GM23338 (cell line): ENCODE data around the gene CACNA1D. TPM values are rescaled to one million over a fixed set of nuclear protein-coding genes. Genes with fewer than 3 reads are reported as not detected.

ENCODE experiments used
- ATAC-seq: fragments of 200-7000 bp; cut with Tn5 transposase; 3 replicates; pipeline ENCODE4 v1.9.1; 2020
- DNase-seq: peaks from one replicate; pipeline ENCODE4 v3.0.0-alpha.2; 2015; ENCODE audit warnings: low spot score
- H2AFZ ChIP-seq: fragments of 200-600 bp; sonication (generic); 2 replicates; pipeline ENCODE4 v1.8.0; 2016; ENCODE audit warnings: antibody characterized with exemption, mild to moderate bottlenecking, moderate library complexity
- H3F3A ChIP-seq: fragments of 200-600 bp; sonication (generic); replicated peaks from 2 replicates; pipeline ENCODE4 v1.8.0; 2017; ENCODE audit warnings: antibody characterized with exemption, mixed run types, low read depth
- H3K27ac ChIP-seq: fragments of 200-600 bp; sonication (generic); 2 replicates; pipeline ENCODE4 v1.6.1; 2016; ENCODE audit warnings: low read depth
- H3K27me3 ChIP-seq: fragments of 200-600 bp; sonication (generic); 2 replicates; pipeline ENCODE4 v1.8.0; 2016; ENCODE audit warnings: mild to moderate bottlenecking, mixed run types, moderate library complexity; ENCODE audit not compliant: insufficient read depth
- H3K36me3 ChIP-seq: fragments of 200-600 bp; sonication (generic); 2 replicates; pipeline ENCODE4 v1.8.0; 2016; ENCODE audit warnings: mild to moderate bottlenecking; ENCODE audit not compliant: insufficient read depth
- H3K4me1 ChIP-seq: fragments of 200-600 bp; sonication (generic); 2 replicates; pipeline ENCODE4 v1.8.0; 2016; ENCODE audit warnings: mild to moderate bottlenecking, moderate library complexity; ENCODE audit not compliant: insufficient read depth
- H3K4me2 ChIP-seq: fragments of 200-600 bp; sonication (generic); 2 replicates; pipeline ENCODE4 v1.7.1; 2017; ENCODE audit warnings: mixed run types
- H3K4me3 ChIP-seq: fragments of 200-600 bp; sonication (generic); 2 replicates; pipeline ENCODE4 v1.6.1; 2016; ENCODE audit warnings: mixed run types
- H3K79me2 ChIP-seq: fragments of 200-600 bp; sonication (generic); replicated peaks from 2 replicates; pipeline ENCODE4 v1.8.0; 2017; ENCODE audit warnings: mild to moderate bottlenecking; ENCODE audit not compliant: insufficient read depth
- H3K9me2 ChIP-seq: fragments of 200-600 bp; sonication (generic); 2 replicates; pipeline ENCODE4 v1.8.0; 2017; ENCODE audit not compliant: insufficient read depth
- H4K20me1 ChIP-seq: fragments of 200-600 bp; sonication (generic); replicated peaks from 2 replicates; pipeline ENCODE4 v1.8.0; 2017; ENCODE audit warnings: mild to moderate bottlenecking; ENCODE audit not compliant: insufficient read depth
- H3K27ac Mint-ChIP-seq: 2 replicates; pipeline ENCODE4 v1.8.0; 2020; ENCODE audit warnings: inconsistent platforms, mild to moderate bottlenecking, moderate library complexity, mixed read lengths
- H3K27me3 Mint-ChIP-seq: 3 replicates; pipeline ENCODE4 v1.8.0; 2022; ENCODE audit warnings: low read depth, mild to moderate bottlenecking, moderate library complexity, mixed read lengths, inconsistent platforms; ENCODE audit not compliant: insufficient read depth, poor library complexity
- H3K36me3 Mint-ChIP-seq: 3 replicates; pipeline ENCODE4 v1.8.0; 2021; ENCODE audit warnings: low read depth, mild to moderate bottlenecking, inconsistent platforms, moderate library complexity, mixed read lengths
- H3K4me1 Mint-ChIP-seq: 3 replicates; pipeline ENCODE4 v1.8.0; 2020; ENCODE audit warnings: mild to moderate bottlenecking, inconsistent platforms, mixed read lengths
- H3K4me3 Mint-ChIP-seq: 3 replicates; pipeline ENCODE4 v1.8.0; 2021; ENCODE audit warnings: moderate library complexity, mild to moderate bottlenecking, inconsistent platforms, mixed read lengths
- H3K9me3 Mint-ChIP-seq: 3 replicates; pipeline ENCODE4 v1.8.0; 2020; ENCODE audit warnings: moderate library complexity, mild to moderate bottlenecking, inconsistent platforms, mixed read lengths
- CTCF ChIP-seq, 2 experiments: fragments of 200-600 bp in 1 of 2; sonication (generic) in 1 of 2; conservative IDR thresholded peaks; 2 replicates each; pipeline versions ENCODE4 v1.5.1 to v1.6.1; 2016 to 2017; ENCODE audit warnings: antibody characterized with exemption in 2 of 2, low read depth in 2 of 2, mild to moderate bottlenecking in 2 of 2, moderate library complexity in 1 of 2
- EZH2 ChIP-seq: fragments of 200-600 bp; sonication (generic); IDR thresholded peaks from one replicate; pipeline ENCODE4 v1.8.0; 2017; ENCODE audit warnings: antibody characterized with exemption, mild to moderate bottlenecking, low read depth; ENCODE audit not compliant: unreplicated experiment
- JUNB ChIP-seq: IDR thresholded peaks from one replicate; pipeline ENCODE4 v1.6.1; 2016; ENCODE audit warnings: antibody characterized with exemption; ENCODE audit not compliant: unreplicated experiment
- POLR2AphosphoS5 ChIP-seq: IDR thresholded peaks from 2 replicates; pipeline ENCODE4 v1.6.1; 2016; ENCODE audit warnings: antibody characterized with exemption, low read depth
- REST ChIP-seq: IDR thresholded peaks from one replicate; pipeline ENCODE4 v1.6.1; 2018; ENCODE audit warnings: antibody characterized with exemption; ENCODE audit not compliant: unreplicated experiment
- STAT1 ChIP-seq: IDR thresholded peaks from one replicate; pipeline ENCODE4 v1.6.1; 2016; ENCODE audit warnings: antibody characterized with exemption; ENCODE audit not compliant: unreplicated experiment
- ZNF331 ChIP-seq: fragments of 250-450 bp; sonication (Bioruptor Pico); IDR thresholded peaks from 2 replicates; pipeline ENCODE4 v1.5.0; 2020; ENCODE audit warnings: low read depth, mild to moderate bottlenecking, moderate library complexity
- ZNF462 ChIP-seq: fragments of 250-450 bp; sonication (Bioruptor Pico); IDR thresholded peaks from 2 replicates; pipeline ENCODE4 v1.5.0; 2020; ENCODE audit warnings: mild to moderate bottlenecking, moderate library complexity
- polyA plus RNA-seq: library from polyadenylated mRNA; unstranded; fragments of >200 nt; fragmentation: Nextera tagmentation; extraction: Ambion mirVana; gene quantifications from 2 replicates; pipeline ENCODE4 v1.2.1, GENCODE V29; 2016
- total RNA-seq: library from RNA; depleted of rRNA; stranded (reverse); fragments of >200 nt; shearing (Covaris generic); gene quantifications from 2 replicates; pipeline ENCODE4 v1.2.3, GENCODE V29; 2014

Gene CACNA1D
- total and polyA plus RNA-seq, 2 experiments from 2014 or later, result 1.7 to 1.8 TPM

- TF ChIP-seq ZNF462 (CRISPR knock-in tag) (no peak), STAT1 (no peak), ZNF331 (CRISPR knock-in tag) (no peak), POLR2AphosphoS5 (no peak), CTCF (conservative IDR thresholded peaks at IDR 0.05; ENCODE audit: low read depth in 2 of 2) (no peak), JUNB (no peak)
Observed at GRCh38 chr3:53599771-53600170, 105.4 kb downstream of the CACNA1D start (continued).

- no peaks in the 10 kb centered on the region for H3K27me3 ChIP-seq
- Mint-ChIP-seq H3K36me3 (no peaks in the 10 kb centered on the region; the same call in 2 of the 3 replicates), H3K4me3 (no peak overlapping the region), H3K9me3 (peaks cover 11% of the 10 kb centered on the region; the same call in 2 of the 3 replicates), H3K27ac (no peak overlapping the region), H3K4me1 (no peaks in the 10 kb centered on the region), H3K27me3 (no peaks in the 10 kb centered on the region)
- DNase-seq (no peak), ATAC-seq (no peak)
- no peaks in the 10 kb centered on the region for H3K79me2 ChIP-seq
- no peaks in the 10 kb centered on the region for H3K36me3 ChIP-seq
- H2AFZ ChIP-seq, result no peak overlapping the region
- no peak overlapping the region for H3K4me3 ChIP-seq
- H4K20me1 ChIP-seq, result no peaks in the 10 kb centered on the region
- no peaks in the 10 kb centered on the region for H3K4me1 ChIP-seq
- H3K4me2 ChIP-seq, result no peak overlapping the region
- no peaks in the 10 kb centered on the region for H3F3A ChIP-seq
- H3K9me2 ChIP-seq, result peaks cover 4% of the 10 kb centered on the region; the same call in 1 of the 2 replicates
- TF ChIP-seq REST (no peak), STAT1 (no peak), EZH2 (no peak)
- H3K27ac ChIP-seq, result no peak overlapping the region
Observed at GRCh38 chr3:53602866-53603265, 108.5 kb downstream of the CACNA1D start.
